Neural progenitor cell (in vitro differentiated cells): ENCODE measurements around the gene ERP29.

Experiments
- EZH2phosphoT487 ChIP-seq: fragments of 200-600 bp; sonication (generic); IDR thresholded peaks from 2 replicates; pipeline ENCODE4 v1.6.1; 2017; ENCODE audit warnings: antibody characterized with exemption
- TF ChIP-seq, protein P1 (sequence below): fragments of 200-600 bp; sonication (generic); IDR thresholded peaks from 2 replicates; pipeline ENCODE4 v1.5.1; 2017; ENCODE audit warnings: antibody characterized with exemption, mild to moderate bottlenecking

DNA sequence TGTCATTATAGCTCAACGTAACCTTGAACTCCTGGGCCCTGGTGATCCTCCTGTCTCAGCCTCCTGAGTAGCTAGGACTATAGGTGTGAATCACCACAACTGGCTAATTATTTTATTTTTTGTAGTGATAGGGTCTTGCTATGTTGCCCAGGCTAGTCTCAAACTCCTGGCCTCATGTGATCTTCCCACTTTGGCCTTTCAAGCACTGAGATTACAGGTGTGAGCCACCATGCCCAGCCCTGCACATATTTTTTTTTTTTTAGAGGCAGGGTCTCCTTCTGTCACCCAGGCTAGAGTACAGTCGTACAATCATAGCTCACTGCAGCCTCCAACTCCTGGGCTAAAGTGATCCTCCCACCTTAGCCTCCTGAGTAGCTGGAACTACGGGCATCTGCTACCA, 9.2 kb upstream of the ERP29 start:
- TF ChIP-seq, protein P1, sequence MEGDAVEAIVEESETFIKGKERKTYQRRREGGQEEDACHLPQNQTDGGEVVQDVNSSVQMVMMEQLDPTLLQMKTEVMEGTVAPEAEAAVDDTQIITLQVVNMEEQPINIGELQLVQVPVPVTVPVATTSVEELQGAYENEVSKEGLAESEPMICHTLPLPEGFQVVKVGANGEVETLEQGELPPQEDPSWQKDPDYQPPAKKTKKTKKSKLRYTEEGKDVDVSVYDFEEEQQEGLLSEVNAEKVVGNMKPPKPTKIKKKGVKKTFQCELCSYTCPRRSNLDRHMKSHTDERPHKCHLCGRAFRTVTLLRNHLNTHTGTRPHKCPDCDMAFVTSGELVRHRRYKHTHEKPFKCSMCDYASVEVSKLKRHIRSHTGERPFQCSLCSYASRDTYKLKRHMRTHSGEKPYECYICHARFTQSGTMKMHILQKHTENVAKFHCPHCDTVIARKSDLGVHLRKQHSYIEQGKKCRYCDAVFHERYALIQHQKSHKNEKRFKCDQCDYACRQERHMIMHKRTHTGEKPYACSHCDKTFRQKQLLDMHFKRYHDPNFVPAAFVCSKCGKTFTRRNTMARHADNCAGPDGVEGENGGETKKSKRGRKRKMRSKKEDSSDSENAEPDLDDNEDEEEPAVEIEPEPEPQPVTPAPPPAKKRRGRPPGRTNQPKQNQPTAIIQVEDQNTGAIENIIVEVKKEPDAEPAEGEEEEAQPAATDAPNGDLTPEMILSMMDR = no peak
- no peak for TF ChIP-seq EZH2phosphoT487
